ENCODE results near the gene NHLH1. TPM values are rescaled to one million over a fixed set of nuclear protein-coding genes. Genes with fewer than 3 reads are reported as not detected.

NHLH1 gene
- total RNA-seq, 4 donors from 2014 or later, result 0.80 TPM; not detected in 3

DNA sequence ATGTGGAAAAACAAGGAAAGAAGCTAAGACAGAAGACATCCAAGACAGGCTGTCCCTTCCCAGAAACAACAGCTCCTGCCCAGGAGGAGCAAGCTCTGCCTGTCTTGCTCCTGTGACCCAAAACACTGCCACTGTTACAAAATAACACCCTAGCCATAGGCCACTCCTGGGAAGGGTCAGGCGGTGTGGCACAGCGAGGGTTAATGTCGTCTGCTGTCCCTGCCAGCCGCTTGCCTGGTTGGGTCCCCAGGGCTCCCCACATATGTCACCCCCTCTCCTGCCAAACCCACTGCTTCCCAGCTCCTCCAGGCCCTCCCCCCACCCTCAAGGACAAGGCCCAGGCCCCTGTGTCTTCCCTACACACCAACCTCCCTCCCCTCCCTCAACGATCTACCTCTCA is 3.9 kb upstream of the NHLH1 start:
- H3K9me3 ChIP-seq, result no peaks in the 10 kb centered on the region
- no peaks in the 10 kb centered on the region for H3K4me1 ChIP-seq
- H3K4me3 ChIP-seq, result no peak overlapping the region
- TF ChIP-seq, protein P1, sequence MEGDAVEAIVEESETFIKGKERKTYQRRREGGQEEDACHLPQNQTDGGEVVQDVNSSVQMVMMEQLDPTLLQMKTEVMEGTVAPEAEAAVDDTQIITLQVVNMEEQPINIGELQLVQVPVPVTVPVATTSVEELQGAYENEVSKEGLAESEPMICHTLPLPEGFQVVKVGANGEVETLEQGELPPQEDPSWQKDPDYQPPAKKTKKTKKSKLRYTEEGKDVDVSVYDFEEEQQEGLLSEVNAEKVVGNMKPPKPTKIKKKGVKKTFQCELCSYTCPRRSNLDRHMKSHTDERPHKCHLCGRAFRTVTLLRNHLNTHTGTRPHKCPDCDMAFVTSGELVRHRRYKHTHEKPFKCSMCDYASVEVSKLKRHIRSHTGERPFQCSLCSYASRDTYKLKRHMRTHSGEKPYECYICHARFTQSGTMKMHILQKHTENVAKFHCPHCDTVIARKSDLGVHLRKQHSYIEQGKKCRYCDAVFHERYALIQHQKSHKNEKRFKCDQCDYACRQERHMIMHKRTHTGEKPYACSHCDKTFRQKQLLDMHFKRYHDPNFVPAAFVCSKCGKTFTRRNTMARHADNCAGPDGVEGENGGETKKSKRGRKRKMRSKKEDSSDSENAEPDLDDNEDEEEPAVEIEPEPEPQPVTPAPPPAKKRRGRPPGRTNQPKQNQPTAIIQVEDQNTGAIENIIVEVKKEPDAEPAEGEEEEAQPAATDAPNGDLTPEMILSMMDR (IDR thresholded peaks at IDR 0.05), result no peak
- TF ChIP-seq POLR2A (IDR thresholded peaks at IDR 0.05), result no peak
- peaks cover 0 to 19% (median 0%) of the 10 kb centered on the region in 3 donors for H3K36me3 ChIP-seq
- DNase-seq, result no peak
- no peak overlapping the region for H3K27ac ChIP-seq
- H3K27me3 ChIP-seq, result no peaks in the 10 kb centered on the region

DNA sequence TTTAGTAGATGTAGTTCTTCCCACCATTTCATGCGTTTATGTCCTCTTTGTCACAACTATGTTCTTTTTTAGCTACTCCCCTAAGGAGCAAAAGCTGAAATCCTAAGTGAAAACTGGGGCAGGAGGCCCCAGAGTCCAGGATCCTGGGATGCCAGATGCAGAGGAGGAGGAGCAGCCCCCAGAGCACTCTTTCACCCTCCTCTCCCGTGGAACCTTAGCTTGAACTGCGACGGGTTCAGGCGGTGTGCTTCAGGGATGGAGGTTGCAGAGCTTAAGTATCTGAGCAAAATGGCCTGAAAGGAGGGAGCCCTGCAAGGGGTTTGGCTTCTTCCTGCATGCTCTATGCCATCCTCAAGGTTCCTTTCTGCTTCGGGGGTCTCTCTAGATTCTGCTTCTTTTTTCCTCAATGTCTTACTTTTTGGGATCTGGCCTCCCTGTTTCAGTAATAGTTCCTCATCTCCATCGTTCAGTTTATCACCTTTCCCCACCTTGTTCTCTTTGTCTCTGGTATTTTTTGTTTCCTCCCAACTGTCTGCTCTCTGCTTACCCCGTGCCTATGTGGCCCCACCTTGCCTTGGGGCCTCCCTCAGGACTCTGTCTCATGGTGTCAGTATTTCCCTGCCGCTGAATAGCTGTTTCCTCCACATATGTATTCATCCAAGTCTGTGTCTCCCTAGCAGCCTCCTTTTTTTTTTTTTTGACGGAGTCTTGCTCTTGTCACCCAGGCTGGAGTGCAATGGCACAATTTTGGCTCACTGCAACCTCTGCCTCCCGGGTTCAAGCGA is 2.7 kb upstream of the NHLH1 start:
- Histone ChIP-seq H3K4me3 (no peak overlapping the region), H3K27me3 (no peaks in the 10 kb centered on the region), H3K9me3 (no peaks in the 10 kb centered on the region), H3K4me1 (no peaks in the 10 kb centered on the region), H3K36me3 (peaks cover 0 to 11% (median 0%) of the 10 kb centered on the region in 3 donors), H3K27ac (no peak overlapping the region)
- TF ChIP-seq, protein P1 (IDR thresholded peaks at IDR 0.05), result no peak
- no peak for TF ChIP-seq POLR2A (IDR thresholded peaks at IDR 0.05)
- DNase-seq, result no peak

DNA sequence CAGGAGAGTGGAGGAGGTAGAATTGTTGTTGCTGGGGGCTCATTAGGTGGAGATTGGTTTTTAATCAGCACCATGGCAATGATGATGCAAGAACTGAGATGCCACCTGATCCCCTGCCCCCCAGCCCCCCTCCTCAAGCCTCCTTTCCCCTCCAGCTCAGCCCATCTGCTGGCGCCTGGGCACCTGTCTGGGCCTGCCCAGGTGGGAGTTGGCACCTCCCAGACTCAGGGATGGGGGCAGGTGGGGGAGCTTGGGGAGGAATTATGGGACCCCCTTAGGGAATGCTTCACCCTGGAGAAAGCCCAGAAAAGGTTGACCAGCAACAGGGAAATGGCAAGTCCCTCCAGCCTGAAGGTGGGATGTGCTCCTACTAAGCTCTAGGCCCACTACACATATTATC is 1.5 kb upstream of the NHLH1 start:
- TF ChIP-seq POLR2A (IDR thresholded peaks at IDR 0.05), result no peak
- TF ChIP-seq, protein P1 (IDR thresholded peaks at IDR 0.05), result no peak
- Histone ChIP-seq H3K4me3 (no peak overlapping the region), H3K4me1 (no peaks in the 10 kb centered on the region), H3K27ac (no peak overlapping the region), H3K9me3 (no peaks in the 10 kb centered on the region), H3K36me3 (peaks cover 0 to 1% (median 0%) of the 10 kb centered on the region in 3 donors), H3K27me3 (no peaks in the 10 kb centered on the region)
- no peak for DNase-seq

DNA sequence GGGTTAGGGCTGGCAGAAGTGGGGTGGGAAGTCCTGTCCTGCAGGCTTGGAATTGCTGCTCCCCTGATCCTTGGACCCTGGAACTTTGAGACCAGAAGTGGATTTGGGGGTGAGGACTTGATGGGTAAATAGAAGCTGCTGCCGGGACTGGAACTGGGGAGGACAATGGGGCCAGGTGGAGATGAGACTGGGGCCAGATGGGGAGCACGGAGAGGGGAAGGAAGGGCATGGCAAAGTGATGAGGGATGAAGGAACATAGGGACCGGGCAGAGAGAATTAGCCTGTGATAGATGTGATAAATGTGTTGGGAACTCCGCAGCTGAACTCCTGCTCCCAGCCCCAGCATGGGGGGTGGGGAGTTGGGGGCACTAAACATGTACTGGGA is 637 bp downstream of the NHLH1 start:
- no peaks in the 10 kb centered on the region for H3K27me3 ChIP-seq
- TF ChIP-seq, protein P1 (IDR thresholded peaks at IDR 0.05), result no peak
- TF ChIP-seq POLR2A (IDR thresholded peaks at IDR 0.05), result no peak
- no peaks in the 10 kb centered on the region for H3K4me1 ChIP-seq
- DNase-seq, result no peak
- no peak overlapping the region for H3K4me3 ChIP-seq
- no peaks in the 10 kb centered on the region for H3K36me3 ChIP-seq
- H3K27ac ChIP-seq, result no peak overlapping the region
- H3K9me3 ChIP-seq, result no peaks in the 10 kb centered on the region

DNA sequence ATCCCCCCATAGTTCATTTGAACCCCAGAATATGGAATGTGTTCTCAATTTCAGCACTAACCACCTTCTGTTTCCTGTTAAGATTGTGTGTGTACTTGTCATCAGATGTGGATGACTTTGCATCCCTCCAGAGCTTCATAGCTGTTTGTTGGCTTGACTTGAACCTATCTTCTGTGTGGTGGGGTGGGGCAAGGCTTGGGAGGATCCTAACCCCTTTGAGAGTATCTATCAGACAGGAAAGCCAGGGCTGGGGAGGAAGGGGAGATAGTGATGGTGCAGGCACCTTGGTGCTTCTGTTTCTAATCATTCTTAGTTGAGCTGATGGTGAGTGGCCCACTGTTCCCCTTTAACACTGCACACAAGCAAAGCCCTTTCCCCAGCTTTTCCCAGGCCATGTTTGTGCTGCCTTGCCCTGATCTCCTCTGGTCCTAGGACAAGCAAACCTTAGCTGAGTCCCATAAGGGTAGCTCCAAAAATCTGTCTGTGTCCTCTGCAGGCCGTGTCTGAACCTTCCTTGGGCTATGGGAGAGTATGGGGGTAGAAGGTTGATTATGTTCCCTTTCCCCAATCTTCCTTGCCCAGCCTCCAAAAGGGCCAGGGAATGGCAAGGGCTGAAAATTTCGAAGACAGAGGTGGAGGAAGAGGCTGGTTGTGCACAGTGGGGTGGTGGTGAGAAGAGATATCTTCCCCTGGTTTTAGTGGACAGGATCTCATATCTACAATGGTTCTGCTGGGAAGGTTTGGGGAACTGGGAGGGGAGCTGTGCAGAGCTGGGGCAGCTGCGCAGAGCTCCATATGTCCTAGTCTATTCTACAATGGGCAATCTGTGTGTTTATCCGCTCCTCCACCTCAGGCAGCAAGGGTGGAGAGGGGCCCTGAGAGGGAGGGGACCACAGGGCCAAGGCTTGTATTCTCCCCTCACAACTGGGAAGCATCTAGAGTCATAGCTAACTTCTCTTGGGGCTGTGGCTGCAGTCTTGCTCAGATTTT is 1.4 kb downstream of the NHLH1 start:
- no peaks in the 10 kb centered on the region for H3K27me3 ChIP-seq
- no peak for DNase-seq
- TF ChIP-seq, protein P1 (IDR thresholded peaks at IDR 0.05), result no peak
- TF ChIP-seq POLR2A (IDR thresholded peaks at IDR 0.05), result no peak

More for the DNA sequence above, 1.4 kb downstream of the NHLH1 start:
- no peak overlapping the region for H3K4me3 ChIP-seq
- no peaks in the 10 kb centered on the region for H3K9me3 ChIP-seq
- H3K36me3 ChIP-seq, result no peaks in the 10 kb centered on the region
- H3K27ac ChIP-seq, result no peak overlapping the region
- no peaks in the 10 kb centered on the region for H3K4me1 ChIP-seq

Data from Peyer's patch (tissue), 4 donors.